ENCODE results near the gene TMPRSS4.

DNA sequence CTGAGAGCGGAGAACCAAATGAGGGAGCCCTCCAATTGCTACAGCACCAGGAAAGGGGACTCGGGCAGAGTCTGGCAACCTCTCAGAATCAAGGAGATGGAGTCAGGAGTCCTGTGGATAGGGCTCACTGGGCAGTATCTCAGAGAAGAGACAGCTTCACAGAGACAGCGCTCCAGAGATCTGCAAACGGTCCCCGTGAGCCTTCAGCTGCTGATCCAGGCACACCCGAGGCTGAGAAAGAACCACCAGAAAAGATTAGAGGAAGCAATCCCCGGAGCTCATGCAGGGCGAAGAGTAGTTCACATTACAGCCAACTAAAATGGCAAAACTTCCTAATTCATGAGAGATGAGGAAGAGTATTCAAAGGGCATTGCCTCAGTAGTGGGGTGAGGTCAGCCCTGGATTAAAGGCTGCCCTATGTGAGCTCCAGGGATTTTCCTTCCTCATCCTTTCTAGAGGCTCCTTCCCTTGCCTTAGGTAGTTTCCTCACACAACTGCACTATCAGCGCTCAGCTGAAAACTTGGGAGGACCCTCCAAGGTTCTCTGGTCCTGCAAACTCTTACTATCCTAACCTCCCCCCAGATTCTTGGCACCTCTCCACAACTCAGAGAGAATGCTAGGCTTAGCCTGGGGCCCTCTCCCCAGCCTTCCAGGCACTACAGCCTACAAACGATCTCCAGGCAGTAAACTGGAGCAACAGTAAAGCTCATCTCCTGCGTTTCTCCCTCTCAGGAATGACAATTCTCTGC, 52.0 kb downstream of the TMPRSS4 start:
- TF ChIP-seq, protein P1, sequence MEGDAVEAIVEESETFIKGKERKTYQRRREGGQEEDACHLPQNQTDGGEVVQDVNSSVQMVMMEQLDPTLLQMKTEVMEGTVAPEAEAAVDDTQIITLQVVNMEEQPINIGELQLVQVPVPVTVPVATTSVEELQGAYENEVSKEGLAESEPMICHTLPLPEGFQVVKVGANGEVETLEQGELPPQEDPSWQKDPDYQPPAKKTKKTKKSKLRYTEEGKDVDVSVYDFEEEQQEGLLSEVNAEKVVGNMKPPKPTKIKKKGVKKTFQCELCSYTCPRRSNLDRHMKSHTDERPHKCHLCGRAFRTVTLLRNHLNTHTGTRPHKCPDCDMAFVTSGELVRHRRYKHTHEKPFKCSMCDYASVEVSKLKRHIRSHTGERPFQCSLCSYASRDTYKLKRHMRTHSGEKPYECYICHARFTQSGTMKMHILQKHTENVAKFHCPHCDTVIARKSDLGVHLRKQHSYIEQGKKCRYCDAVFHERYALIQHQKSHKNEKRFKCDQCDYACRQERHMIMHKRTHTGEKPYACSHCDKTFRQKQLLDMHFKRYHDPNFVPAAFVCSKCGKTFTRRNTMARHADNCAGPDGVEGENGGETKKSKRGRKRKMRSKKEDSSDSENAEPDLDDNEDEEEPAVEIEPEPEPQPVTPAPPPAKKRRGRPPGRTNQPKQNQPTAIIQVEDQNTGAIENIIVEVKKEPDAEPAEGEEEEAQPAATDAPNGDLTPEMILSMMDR (IDR thresholded peaks at IDR 0.05) = no peak
- TF ChIP-seq POLR2A (IDR thresholded peaks at IDR 0.05) = no peak

Data from esophagus squamous epithelium (tissue), 4 donors.